GM21515 (cell line): Measurements from ENCODE around the gene GATM.
"Not testable (repeated sequence)": the region's sequence is repeated elsewhere in the genome, so short reads cannot be mapped to it uniquely, and the experiment has no call there.

Experiments used
- ATAC-seq: cut with Tn5 transposase; IDR thresholded peaks from one replicate; pipeline ENCODE4 v1.9.1; 2021; ENCODE audit not compliant: unreplicated experiment

GATM gene

DNA sequence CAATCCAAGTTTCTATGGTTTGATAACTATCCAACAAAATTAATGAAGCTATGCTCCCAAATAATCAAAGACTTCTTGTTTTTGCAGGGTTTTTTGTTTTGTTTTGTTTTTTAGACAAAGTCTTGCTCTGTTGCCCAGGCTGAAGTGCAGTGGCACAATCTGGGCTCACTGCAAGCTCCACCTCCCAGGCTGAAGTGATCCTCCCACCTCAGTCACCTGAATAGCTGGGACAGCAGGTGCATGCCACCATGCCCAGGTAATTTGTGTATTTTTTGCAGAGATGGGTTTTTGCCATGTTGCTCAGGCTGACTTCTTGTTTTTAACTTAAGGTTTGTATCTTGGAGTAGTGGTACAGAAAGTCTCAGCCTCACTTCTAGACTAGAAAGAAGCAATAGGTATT lies 11.0 kb upstream of the GATM start:
- ATAC-seq = no peak

- no peak for ATAC-seq
These were observed 9.2 kb upstream of the GATM start for GRCh38 chr15:45387380-45388007.

- no peak for ATAC-seq
These were observed 8.6 kb upstream of the GATM start for GRCh38 chr15:45386974-45387373.

DNA sequence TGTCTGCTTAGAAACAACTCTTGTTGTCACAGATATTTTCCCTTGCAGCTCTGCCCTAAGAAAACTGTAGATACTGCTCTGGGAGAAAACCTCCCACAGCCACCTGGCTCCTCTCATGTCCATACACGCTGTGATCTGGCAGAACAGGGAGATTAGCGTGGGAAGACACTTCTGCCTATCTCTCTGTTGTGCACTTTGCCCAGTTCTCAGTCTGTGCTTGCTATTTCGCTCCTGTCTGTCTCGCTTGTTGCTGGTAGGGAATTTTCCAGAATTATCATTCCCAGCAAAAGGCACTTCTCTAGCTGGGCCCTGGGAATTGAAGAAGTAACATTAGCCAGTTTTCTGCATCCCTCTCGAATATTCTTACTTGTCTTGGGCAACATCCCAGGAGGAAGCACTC lies 8.1 kb upstream of the GATM start:
- ATAC-seq = no peak

- ATAC-seq = no peak
These were observed 7.2 kb upstream of the GATM start for GRCh38 chr15:45385590-45385989.

GRCh38 chr15:45384700-45385099 lies 6.4 kb upstream of the GATM start:
- no peak for ATAC-seq

- no peak for ATAC-seq
These were observed 544 bp upstream of the GATM start for GRCh38 chr15:45378913-45379262.

DNA sequence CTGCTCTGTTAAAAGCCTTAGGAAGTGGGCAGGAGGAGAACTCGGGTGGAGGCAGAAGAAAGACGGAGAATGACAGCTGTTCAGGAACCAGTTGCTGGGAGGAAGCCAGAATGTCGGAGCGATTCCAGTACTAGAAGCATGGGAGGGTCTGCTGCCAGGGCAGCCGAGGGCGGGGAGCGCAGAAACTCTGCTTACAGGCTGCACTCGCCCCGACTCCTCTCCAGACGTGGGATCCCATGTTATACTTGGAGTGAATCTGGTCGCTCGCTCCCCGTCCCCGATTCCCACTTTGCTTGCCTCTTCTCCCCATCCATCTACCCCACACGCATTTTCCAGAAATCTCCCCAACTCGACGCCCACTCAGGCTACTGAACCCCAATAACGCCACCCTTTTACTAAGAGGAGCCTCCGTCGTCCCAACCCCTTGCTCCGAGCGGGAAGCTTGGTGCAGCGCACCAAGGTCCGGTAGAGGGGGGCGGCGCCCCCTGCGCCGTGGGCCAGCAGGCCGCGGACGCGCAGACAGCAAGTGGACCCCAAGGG lies 665 bp downstream of the GATM start:
- peak; percentile 32 for ATAC-seq

- ATAC-seq = no peak
These were observed 1.3 kb downstream of the GATM start for GRCh38 chr15:45376967-45377608.

DNA sequence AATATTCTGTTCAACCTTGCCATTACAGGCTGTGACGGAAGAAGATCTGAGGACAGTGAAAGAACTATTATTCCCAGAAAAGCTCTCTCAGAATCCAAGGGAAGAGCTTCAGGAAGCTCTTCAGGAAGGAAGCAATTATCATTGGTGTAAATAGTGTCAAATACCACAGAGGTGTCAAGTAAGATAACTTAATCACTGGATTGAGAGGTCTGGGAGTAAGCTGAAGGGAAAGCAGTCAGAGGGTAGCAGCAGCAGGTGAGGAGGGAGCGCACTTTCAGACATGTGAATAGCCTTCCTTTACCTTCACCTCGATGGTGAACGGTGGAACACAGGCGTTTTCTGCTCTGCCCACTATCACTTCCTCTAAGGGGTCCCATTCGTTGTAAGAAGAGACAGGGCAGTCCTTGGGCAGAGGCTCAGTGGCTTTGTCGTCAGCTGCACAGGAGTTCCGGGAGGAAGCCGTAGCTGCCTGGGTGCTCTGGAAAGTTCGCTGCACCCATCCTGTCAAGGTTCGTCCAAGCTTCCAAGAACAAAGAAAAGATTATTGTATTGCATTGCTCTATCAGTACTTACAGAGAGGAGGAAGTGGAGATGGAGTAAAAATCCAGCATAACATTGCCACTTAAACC lies 1.9 kb downstream of the GATM start:
- no peak for ATAC-seq

DNA sequence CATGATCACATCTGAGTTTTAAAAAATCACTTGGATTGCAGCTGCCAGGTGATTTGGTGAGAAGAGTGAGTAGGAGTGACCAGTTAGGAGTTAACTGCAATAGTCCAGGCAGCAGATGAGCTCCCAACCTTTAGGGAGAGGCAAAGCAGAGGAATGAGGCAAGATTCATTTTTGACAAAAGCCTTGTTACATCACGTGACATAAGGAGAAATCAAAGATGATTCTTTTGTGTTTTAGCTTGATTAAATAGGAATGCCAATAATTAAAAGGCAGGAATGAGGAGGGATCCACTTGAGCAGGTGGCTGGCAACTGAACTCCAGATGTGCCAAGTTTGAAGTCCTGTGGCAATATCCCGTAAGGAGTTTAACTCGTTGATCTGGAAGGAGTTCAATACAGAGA lies 2.5 kb downstream of the GATM start:
- ATAC-seq = no peak

DNA sequence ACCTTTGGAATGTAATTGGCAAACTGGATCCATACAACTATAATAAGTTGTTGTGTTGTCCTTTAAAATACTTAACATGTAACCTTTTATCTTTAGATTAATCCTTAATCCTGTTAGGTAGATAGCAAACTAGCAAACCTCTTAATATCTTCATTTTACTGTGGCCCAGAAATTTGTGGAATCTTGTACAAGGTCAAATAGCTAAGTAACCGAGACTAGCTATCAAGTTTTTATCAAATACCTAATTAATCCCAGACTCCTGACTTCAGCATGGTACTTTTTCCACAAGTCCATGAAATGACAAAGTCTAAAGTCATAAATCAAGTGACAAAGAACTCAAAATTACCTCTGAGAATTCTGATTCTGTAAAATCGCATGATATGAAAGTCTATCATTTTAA lies 4.4 kb downstream of the GATM start:
- no peak for ATAC-seq

DNA sequence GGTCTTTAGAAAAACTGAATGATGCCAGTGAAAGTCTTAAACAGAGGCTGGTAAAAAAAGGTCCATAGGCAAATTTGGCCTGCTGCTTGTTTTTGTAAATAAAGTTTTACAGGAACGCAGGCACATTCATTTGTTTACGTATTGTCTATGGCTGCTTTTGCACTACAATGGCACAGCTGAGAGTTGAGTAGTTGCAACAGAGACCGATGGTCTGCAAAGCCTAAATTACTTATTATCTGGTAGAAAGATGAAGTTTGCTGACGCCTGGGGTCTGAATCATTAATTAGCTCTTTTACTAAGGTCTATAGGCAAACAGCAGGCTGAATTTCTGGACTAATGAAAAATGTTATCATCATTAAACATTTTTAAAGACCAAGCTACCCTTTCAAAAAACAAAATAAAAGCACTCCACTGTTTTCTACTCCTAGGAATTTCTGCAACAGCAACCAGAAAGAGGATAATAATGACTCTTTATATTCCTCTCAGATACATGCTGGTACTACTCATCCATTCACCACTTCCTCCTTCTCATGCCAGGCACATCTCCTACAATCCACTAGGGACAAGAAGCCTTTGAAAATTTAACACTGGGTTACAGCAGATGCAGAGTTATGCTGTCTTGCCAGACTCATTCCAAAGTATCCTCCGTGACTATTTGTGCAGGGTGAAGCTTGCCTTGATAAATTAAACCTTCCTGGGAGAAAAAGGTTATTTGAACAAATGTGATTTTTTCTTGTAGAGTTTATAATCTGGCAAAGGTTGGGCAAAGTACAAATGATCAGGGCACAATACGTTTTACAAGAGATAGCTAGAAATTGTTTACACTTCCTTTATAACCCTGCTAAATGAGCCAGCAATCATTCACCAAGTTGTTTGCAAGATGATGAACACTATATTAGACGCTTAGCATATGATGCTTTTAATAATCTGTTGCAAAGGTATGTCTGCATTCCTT lies 6.0 kb downstream of the GATM start:
- no peak for ATAC-seq

GRCh38 chr15:45371546-45371945 lies 6.8 kb downstream of the GATM start:
- ATAC-seq = no peak

GRCh38 chr15:45370042-45370441 lies 8.3 kb downstream of the GATM start:
- ATAC-seq = not testable (repeated sequence)

DNA sequence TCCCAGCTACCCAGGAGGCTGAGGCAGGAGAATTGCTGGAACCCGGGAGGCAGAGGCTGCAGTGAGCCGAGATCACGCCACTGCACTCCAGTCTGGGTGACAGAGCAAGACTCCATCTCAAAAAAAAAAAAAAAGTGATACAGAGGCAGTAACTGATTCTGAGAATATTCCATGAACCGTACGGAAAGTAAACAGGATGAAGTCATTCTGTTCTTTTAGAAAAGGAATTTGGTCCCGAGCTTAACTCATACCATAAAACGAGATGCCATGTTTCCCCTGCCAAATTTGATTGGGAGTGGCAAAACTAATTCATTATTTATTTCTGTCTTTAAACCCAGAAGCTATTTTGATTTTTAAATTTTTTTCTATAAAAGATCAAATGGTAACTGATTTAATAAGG lies 11.1 kb downstream of the GATM start:
- not testable (repeated sequence) for ATAC-seq

DNA sequence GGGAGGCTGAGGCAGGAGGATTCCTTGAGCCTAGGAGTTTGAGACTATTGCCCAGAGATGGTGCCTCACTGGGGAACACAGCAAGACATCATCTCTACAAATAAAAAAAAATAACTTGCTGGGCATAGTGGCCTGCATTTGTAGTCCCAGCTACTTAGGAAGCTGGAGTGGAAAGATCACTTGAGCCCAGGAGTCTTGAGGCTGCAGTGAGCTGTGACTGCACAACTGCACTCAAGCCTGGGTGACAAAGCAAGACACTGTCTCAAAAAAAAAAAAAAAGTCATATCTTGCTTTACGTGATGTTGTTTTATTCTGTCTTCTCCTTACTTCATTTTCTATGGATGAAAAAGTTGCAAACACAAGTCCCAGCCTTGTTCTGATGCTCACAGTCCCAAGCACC lies 14.1 kb downstream of the GATM start:
- ATAC-seq = no peak

DNA sequence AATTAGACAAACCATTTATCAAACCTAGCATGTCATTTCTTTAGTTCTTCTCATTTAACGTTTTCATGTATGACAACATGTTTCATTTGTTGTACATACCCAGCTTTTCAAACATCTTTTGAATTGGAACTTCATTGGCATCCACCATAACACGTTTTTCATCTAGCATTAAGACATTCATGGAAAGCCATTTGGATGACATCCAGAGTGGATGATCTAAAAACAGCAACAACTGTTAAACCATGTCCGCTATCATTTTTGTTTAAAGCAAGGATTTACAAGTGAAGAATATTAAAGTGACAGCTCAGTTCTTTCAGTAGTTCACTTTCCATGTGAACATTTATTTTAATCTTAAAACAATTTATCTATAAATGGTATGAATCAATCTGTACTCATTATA lies 14.5 kb downstream of the GATM start:
- no peak for ATAC-seq

GRCh38 chr15:45363334-45363733 lies 15.0 kb downstream of the GATM start:
- ATAC-seq = no peak

DNA sequence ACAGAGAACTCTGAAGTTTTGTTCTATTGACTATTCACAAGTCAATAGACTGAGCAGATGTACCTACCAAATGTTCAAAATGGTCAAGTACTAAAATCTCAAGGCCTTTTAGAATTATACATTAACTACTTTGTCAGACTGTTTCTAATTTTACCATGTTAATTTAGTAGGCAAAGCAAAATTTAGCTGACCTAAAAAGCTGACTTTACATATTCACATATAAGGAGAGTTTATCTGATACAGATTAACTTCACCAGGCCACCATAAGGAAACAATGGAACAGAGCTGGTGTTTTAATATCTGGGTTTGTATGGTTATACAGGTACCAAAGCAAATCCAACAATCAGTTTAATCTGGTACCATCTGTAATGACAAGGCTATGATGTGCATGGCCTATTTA lies 15.9 kb downstream of the GATM start:
- ATAC-seq = no peak

GRCh38 chr15:45361878-45362277 lies 16.5 kb downstream of the GATM start:
- no peak for ATAC-seq
